ENCODE data around the gene CDH16. TPM values are rescaled to one million over a fixed set of nuclear protein-coding genes. Genes with fewer than 3 reads are reported as not detected.
"Not testable (repeated sequence)": the region's sequence is repeated elsewhere in the genome, so short reads cannot be mapped to it uniquely, and the experiment has no call there.

Gene CDH16
- total RNA-seq, 2 donors from 2014 or later, result not detected

DNA sequence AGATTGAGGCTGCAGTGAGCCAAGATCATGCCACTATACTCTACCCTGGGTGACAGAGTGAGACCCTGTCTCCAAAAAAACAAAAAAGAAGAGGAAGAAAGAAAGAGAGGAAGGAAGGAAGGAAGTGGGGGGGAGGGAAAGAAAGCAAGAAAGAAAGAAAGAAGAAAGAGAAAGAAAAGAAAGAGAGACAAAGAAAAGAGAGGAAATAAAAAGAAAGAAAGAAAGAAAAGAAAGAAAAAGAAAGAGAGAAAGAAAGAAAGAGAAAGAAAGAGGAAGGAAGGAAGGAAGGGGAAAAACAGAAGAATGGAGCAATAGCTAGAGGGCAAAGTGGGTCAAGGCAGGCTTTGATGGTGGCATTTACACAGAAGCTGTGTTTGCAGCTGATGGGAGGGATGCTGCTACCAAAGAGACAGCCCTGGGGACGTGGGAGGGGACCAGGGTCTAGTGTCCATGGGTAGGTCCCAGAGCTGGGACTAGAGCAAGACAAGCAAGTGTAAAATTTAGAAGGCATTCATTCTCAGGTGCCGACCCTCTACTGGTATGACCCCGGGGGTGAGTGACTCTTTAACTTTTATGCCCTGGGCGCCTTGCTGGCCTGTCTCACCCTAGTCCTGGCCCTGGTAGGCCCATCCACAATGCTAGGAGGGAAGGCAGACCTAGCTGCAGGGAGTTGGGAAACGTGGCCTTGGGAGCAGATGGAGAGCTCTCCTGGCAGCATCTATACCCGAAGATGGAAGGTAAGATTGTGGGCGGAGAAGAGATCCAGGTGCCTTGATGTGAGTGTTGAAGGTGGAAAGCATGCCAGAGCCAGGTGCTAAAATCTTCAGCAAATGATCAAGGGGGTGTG is 40.4 kb upstream of the CDH16 start:
- Mint-ChIP-seq H3K4me1 (peaks cover 12% of the 10 kb centered on the region), H3K27ac (no peak overlapping the region)

DNA sequence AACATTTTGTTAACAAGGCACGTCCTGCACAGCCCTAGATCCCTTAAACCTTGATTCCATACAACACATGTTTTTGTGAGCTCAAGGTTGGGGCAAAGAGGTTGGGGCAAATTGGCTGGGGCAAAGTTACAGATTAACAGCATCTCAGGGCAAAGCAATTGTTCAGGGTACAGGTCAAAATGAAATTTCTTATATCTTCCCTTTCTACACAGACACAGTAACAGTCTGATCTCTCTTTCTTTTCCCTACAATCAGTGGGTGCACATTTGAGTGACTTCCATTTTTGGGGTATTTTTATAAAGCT is 37.4 kb upstream of the CDH16 start:
- H3K4me3 ChIP-seq (ENCODE audit: low read length); H3K27ac Mint-ChIP-seq; H3K4me3 Mint-ChIP-seq; H3K27ac ChIP-seq (ENCODE audit: low read depth, low read length); H3K36me3 ChIP-seq (ENCODE audit: control insufficient read depth, insufficient read depth, low read length); H3K4me1 ChIP-seq (ENCODE audit: control insufficient read depth, insufficient read depth, low read length); H3K36me3 Mint-ChIP-seq (ENCODE audit: low read depth); H3K9ac ChIP-seq (ENCODE audit: extremely low read depth, low read length, poor library complexity, severe bottlenecking); H3K27me3 ChIP-seq (ENCODE audit: control insufficient read depth, insufficient read depth, low read length, poor library complexity, severe bottlenecking); DNase-seq: not testable (repeated sequence)
- WGBS, 2 experiments (ENCODE audit: insufficient coverage in 1 of 2, insufficient read length in 1 of 2), result 100% methylated on average over 1 of the region's 1 CpG; no CpG with 5 or more reads in 1 of the 2 experiments
- Mint-ChIP-seq H3K4me1 (peaks cover 15% of the 10 kb centered on the region), H3K27me3 (ENCODE audit: insufficient read depth) (peaks cover 16% of the 10 kb centered on the region), H3K9me3 (peaks cover 11% of the 10 kb centered on the region)
- peaks cover 12% of the 10 kb centered on the region for H3K9me3 ChIP-seq (ENCODE audit: control insufficient read depth, low read length)

More for the DNA sequence above, 40.4 kb upstream of the CDH16 start:
- Histone ChIP-seq H3K9me3 (ENCODE audit: control insufficient read depth, low read length) (no peaks in the 10 kb centered on the region), H3K9ac (ENCODE audit: extremely low read depth, low read length, poor library complexity, severe bottlenecking) (no peak overlapping the region), H3K4me1 (ENCODE audit: control insufficient read depth, insufficient read depth, low read length) (no peaks in the 10 kb centered on the region), H3K36me3 (ENCODE audit: control insufficient read depth, insufficient read depth, low read length) (no peaks in the 10 kb centered on the region), H3K27me3 (ENCODE audit: control insufficient read depth, insufficient read depth, low read length, poor library complexity, severe bottlenecking) (no peaks in the 10 kb centered on the region), H3K4me3 (ENCODE audit: low read length) (no peak overlapping the region), H3K27ac (ENCODE audit: low read depth, low read length) (no peak overlapping the region)
- Mint-ChIP-seq H3K27me3 (ENCODE audit: insufficient read depth) (peaks cover 16% of the 10 kb centered on the region), H3K36me3 (ENCODE audit: low read depth) (no peaks in the 10 kb centered on the region), H3K9me3 (no peaks in the 10 kb centered on the region), H3K4me3 (no peak overlapping the region)
- no peak for DNase-seq
- TF ChIP-seq, protein P1, sequence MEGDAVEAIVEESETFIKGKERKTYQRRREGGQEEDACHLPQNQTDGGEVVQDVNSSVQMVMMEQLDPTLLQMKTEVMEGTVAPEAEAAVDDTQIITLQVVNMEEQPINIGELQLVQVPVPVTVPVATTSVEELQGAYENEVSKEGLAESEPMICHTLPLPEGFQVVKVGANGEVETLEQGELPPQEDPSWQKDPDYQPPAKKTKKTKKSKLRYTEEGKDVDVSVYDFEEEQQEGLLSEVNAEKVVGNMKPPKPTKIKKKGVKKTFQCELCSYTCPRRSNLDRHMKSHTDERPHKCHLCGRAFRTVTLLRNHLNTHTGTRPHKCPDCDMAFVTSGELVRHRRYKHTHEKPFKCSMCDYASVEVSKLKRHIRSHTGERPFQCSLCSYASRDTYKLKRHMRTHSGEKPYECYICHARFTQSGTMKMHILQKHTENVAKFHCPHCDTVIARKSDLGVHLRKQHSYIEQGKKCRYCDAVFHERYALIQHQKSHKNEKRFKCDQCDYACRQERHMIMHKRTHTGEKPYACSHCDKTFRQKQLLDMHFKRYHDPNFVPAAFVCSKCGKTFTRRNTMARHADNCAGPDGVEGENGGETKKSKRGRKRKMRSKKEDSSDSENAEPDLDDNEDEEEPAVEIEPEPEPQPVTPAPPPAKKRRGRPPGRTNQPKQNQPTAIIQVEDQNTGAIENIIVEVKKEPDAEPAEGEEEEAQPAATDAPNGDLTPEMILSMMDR (conservative IDR thresholded peaks at IDR 0.05), result no peak
- WGBS, 2 experiments (ENCODE audit: insufficient coverage in 1 of 2, insufficient read length in 1 of 2), result 69 to 83% methylated on average over 3 to 7 of the region's 7 CpGs

DNA sequence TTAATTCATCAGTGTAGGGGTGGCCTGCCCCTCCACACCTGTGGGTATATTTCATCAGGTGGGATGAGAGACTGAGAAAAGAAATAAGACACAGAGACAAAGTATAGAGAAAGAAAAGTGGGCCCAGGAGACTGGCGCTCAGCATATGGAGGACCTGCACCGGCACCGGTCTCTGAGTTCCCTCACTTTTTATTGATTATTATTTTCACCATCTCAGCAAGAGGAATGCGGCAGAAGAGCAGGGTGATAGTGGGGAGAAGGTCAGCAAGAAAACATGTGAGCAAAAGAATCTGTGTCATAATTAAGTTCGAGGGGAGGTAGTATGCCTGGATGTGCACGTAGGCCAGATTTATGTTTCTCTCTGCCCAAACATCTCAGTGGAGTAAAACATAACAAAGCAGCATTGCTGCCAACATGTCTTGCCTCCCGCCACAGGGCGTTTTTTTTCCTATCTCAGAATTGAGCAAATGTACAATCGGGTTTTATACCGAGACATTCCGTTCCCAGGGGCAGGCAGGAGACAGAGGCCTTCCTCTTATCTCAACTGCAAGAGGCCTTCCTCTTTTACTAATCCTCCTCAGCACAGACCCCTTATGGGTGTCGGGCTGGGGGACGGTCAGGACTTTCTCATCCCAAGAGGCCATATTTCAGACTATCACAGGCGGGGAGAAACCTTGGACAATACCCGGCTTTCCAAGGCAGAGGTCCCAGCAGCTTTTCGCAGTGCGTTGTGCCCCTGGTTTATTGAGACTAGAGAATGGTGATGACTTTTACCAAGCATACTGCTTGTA is 36.9 kb upstream of the CDH16 start:
- WGBS, 2 experiments (ENCODE audit: insufficient coverage in 1 of 2, insufficient read length in 1 of 2), result 90 to 93% methylated on average over 8 to 15 of the region's 17 CpGs
- peaks cover 14% of the 10 kb centered on the region for H3K9me3 ChIP-seq (ENCODE audit: control insufficient read depth, low read length)
- DNase-seq; H3K27ac ChIP-seq (ENCODE audit: low read depth, low read length); H3K36me3 Mint-ChIP-seq (ENCODE audit: low read depth); H3K4me3 Mint-ChIP-seq; H3K4me1 ChIP-seq (ENCODE audit: control insufficient read depth, insufficient read depth, low read length); H3K27me3 ChIP-seq (ENCODE audit: control insufficient read depth, insufficient read depth, low read length, poor library complexity, severe bottlenecking); H3K27ac Mint-ChIP-seq; H3K4me3 ChIP-seq (ENCODE audit: low read length); H3K36me3 ChIP-seq (ENCODE audit: control insufficient read depth, insufficient read depth, low read length); H3K9ac ChIP-seq (ENCODE audit: extremely low read depth, low read length, poor library complexity, severe bottlenecking): not testable (repeated sequence)
- peaks cover 13% of the 10 kb centered on the region for H3K9me3 Mint-ChIP-seq
- peaks cover 12% of the 10 kb centered on the region for H3K4me1 Mint-ChIP-seq
- H3K27me3 Mint-ChIP-seq (ENCODE audit: insufficient read depth), result peaks cover 16% of the 10 kb centered on the region

DNA sequence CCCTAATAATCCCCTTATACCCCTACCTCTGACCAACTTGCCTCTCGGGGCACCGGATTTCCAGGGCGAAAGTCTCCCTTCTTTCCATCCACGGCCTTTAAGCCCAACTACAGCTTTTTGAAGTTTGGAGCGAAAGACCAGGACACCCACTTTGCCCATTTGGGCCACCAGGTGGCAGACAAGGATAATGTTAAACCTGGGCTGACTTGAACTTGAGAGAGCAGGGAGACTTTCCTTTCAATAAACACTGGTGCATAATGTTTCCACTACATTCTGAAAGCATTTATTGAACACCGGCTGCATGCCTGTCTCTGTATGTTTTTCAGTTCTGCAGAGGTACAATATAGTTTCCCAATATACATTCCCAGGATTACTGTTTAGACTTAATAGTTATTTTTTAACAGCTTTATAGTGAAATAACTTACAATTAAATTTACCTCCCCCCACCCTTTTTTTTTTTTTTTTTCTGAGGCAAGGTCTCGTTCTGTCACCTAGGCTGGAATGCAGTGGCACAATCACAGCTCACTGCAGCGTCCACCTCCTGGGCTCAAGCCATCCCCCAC is 35.5 kb upstream of the CDH16 start:
- TF ChIP-seq, protein P1 (conservative IDR thresholded peaks at IDR 0.05), result peak; percentile 91
- Histone ChIP-seq H3K9ac (ENCODE audit: extremely low read depth, low read length, poor library complexity, severe bottlenecking) (no peak overlapping the region), H3K4me3 (ENCODE audit: low read length) (no peak overlapping the region), H3K27ac (ENCODE audit: low read depth, low read length) (no peak overlapping the region), H3K36me3 (ENCODE audit: control insufficient read depth, insufficient read depth, low read length) (no peaks in the 10 kb centered on the region), H3K27me3 (ENCODE audit: control insufficient read depth, insufficient read depth, low read length, poor library complexity, severe bottlenecking) (peaks cover 13% of the 10 kb centered on the region), H3K4me1 (ENCODE audit: control insufficient read depth, insufficient read depth, low read length) (no peaks in the 10 kb centered on the region), H3K9me3 (ENCODE audit: control insufficient read depth, low read length) (peaks cover 14% of the 10 kb centered on the region)
- peak overlapping the region; percentile 4 for H3K4me3 Mint-ChIP-seq
- peaks cover 13% of the 10 kb centered on the region for H3K9me3 Mint-ChIP-seq
- no peaks in the 10 kb centered on the region for H3K36me3 Mint-ChIP-seq (ENCODE audit: low read depth)
- DNase-seq, result peak; percentile 94
- whole genome bisulfite sequencing, 2 experiments (ENCODE audit: insufficient coverage in 1 of 2, insufficient read length in 1 of 2), result 22 to 49% methylated on average over 5 to 8 of the region's 8 CpGs
- no peak overlapping the region for H3K27ac Mint-ChIP-seq
- peaks cover 12% of the 10 kb centered on the region for H3K4me1 Mint-ChIP-seq
- H3K27me3 Mint-ChIP-seq (ENCODE audit: insufficient read depth), result peaks cover 15% of the 10 kb centered on the region

Data from endodermal cell (in vitro differentiated cells).